ENCODE measurements around the gene TRMU.
A peak's percentile ranks its signal among the peaks of the same experiment; 100 is the strongest.

TRMU gene

GRCh38 chr22:46380581-46380980 is 45.1 kb downstream of the TRMU start:
- Histone ChIP-seq H3K27ac (ENCODE audit: low read depth, low read length) (no peak overlapping the region), H3K9me3 (ENCODE audit: control insufficient read depth, insufficient read depth, low read depth, low read length) (peaks cover 8% of the 10 kb centered on the region; the same call in 1 of the 2 replicates), H3K27me3 (ENCODE audit: control insufficient read depth, insufficient read depth, low read length) (no peaks in the 10 kb centered on the region), H3K36me3 (ENCODE audit: control insufficient read depth, insufficient read depth, low read length) (peaks cover 10% of the 10 kb centered on the region), H3K4me1 (ENCODE audit: control insufficient read depth, insufficient read depth, low read length) (peaks cover 36% of the 10 kb centered on the region), H3K9ac (ENCODE audit: low read length) (no peak overlapping the region), H3K4me3 (ENCODE audit: low read depth, low read length) (no peak overlapping the region)

- peaks cover 3% of the 10 kb centered on the region; the same call in 1 of the 2 replicates for H3K9me3 ChIP-seq (ENCODE audit: control insufficient read depth, insufficient read depth, low read depth, low read length)
- H3K4me3 ChIP-seq (ENCODE audit: low read depth, low read length) = no peak overlapping the region
- peaks cover 6% of the 10 kb centered on the region; the same call in 1 of the 2 replicates for H3K36me3 ChIP-seq (ENCODE audit: control insufficient read depth, insufficient read depth, low read length)
- H3K9ac ChIP-seq (ENCODE audit: low read length) = no peak overlapping the region
- H3K27ac ChIP-seq (ENCODE audit: low read depth, low read length) = no peak overlapping the region
- H3K4me1 ChIP-seq (ENCODE audit: control insufficient read depth, insufficient read depth, low read length) = peaks cover 36% of the 10 kb centered on the region
- H3K27me3 ChIP-seq (ENCODE audit: control insufficient read depth, insufficient read depth, low read length) = no peaks in the 10 kb centered on the region
Observed at GRCh38 chr22:46381142-46381541, 45.6 kb downstream of the TRMU start.

GRCh38 chr22:46381731-46382130 is 46.2 kb downstream of the TRMU start:
- 0 out of 2 replicates have a peak, but pooled peaks cover 2% of the 10 kb centered on the region for H3K9me3 ChIP-seq (ENCODE audit: control insufficient read depth, insufficient read depth, low read depth, low read length)
- no peak overlapping the region for H3K9ac ChIP-seq (ENCODE audit: low read length)
- no peaks in the 10 kb centered on the region for H3K27me3 ChIP-seq (ENCODE audit: control insufficient read depth, insufficient read depth, low read length)
- H3K4me1 ChIP-seq (ENCODE audit: control insufficient read depth, insufficient read depth, low read length) = peaks cover 36% of the 10 kb centered on the region
- H3K27ac ChIP-seq (ENCODE audit: low read depth, low read length) = no peak overlapping the region
- no peak overlapping the region for H3K4me3 ChIP-seq (ENCODE audit: low read depth, low read length)
- H3K36me3 ChIP-seq (ENCODE audit: control insufficient read depth, insufficient read depth, low read length) = peaks cover 9% of the 10 kb centered on the region; the same call in 1 of the 2 replicates

- H3K27me3 ChIP-seq (ENCODE audit: control insufficient read depth, insufficient read depth, low read length) = no peaks in the 10 kb centered on the region
- H3K9me3 ChIP-seq (ENCODE audit: control insufficient read depth, insufficient read depth, low read depth, low read length) = 0 out of 2 replicates have a peak, but pooled peaks cover 2% of the 10 kb centered on the region
- H3K4me3 ChIP-seq (ENCODE audit: low read depth, low read length) = no peak overlapping the region
- H3K9ac ChIP-seq (ENCODE audit: low read length) = no peak overlapping the region
- H3K27ac ChIP-seq (ENCODE audit: low read depth, low read length) = no peak overlapping the region
- peaks cover 29% of the 10 kb centered on the region for H3K4me1 ChIP-seq (ENCODE audit: control insufficient read depth, insufficient read depth, low read length)
- peaks cover 9% of the 10 kb centered on the region; the same call in 1 of the 2 replicates for H3K36me3 ChIP-seq (ENCODE audit: control insufficient read depth, insufficient read depth, low read length)
Observed at GRCh38 chr22:46382524-46382923, 47.0 kb downstream of the TRMU start.

GRCh38 chr22:46386312-46386711 is 50.8 kb downstream of the TRMU start:
- Histone ChIP-seq H3K9me3 (ENCODE audit: control insufficient read depth, insufficient read depth, low read depth, low read length) (0 out of 2 replicates have a peak, but pooled peaks cover 2% of the 10 kb centered on the region), H3K36me3 (ENCODE audit: control insufficient read depth, insufficient read depth, low read length) (peaks cover 9% of the 10 kb centered on the region), H3K27me3 (ENCODE audit: control insufficient read depth, insufficient read depth, low read length) (no peaks in the 10 kb centered on the region)

GRCh38 chr22:46387748-46388147 is 52.2 kb downstream of the TRMU start:
- Histone ChIP-seq H3K27me3 (ENCODE audit: control insufficient read depth, insufficient read depth, low read length) (no peaks in the 10 kb centered on the region), H3K36me3 (ENCODE audit: control insufficient read depth, insufficient read depth, low read length) (peaks cover 6% of the 10 kb centered on the region)

More at GRCh38 chr22:46386312-46386711, 50.8 kb downstream of the TRMU start:
- Histone ChIP-seq H3K4me3 (ENCODE audit: low read depth, low read length) (no peak overlapping the region), H3K9ac (ENCODE audit: low read length) (no peak overlapping the region), H3K27ac (ENCODE audit: low read depth, low read length) (no peak overlapping the region), H3K4me1 (ENCODE audit: control insufficient read depth, insufficient read depth, low read length) (peaks cover 6% of the 10 kb centered on the region; the same call in 1 of the 2 replicates)

GRCh38 chr22:46388647-46389046 is 53.1 kb downstream of the TRMU start:
- Histone ChIP-seq H3K4me1 (ENCODE audit: control insufficient read depth, insufficient read depth, low read length) (peaks cover 4% of the 10 kb centered on the region; the same call in 1 of the 2 replicates), H3K27ac (ENCODE audit: low read depth, low read length) (no peak overlapping the region), H3K9ac (ENCODE audit: low read length) (no peak overlapping the region), H3K36me3 (ENCODE audit: control insufficient read depth, insufficient read depth, low read length) (peaks cover 3% of the 10 kb centered on the region), H3K27me3 (ENCODE audit: control insufficient read depth, insufficient read depth, low read length) (no peaks in the 10 kb centered on the region), H3K4me3 (ENCODE audit: low read depth, low read length) (no peak overlapping the region), H3K9me3 (ENCODE audit: control insufficient read depth, insufficient read depth, low read depth, low read length) (no peaks in the 10 kb centered on the region)

More at GRCh38 chr22:46387748-46388147, 52.2 kb downstream of the TRMU start:
- no peak overlapping the region for H3K9ac ChIP-seq (ENCODE audit: low read length)
- peaks cover 4% of the 10 kb centered on the region; the same call in 1 of the 2 replicates for H3K4me1 ChIP-seq (ENCODE audit: control insufficient read depth, insufficient read depth, low read length)
- no peak overlapping the region for H3K4me3 ChIP-seq (ENCODE audit: low read depth, low read length)
- H3K27ac ChIP-seq (ENCODE audit: low read depth, low read length) = no peak overlapping the region
- H3K9me3 ChIP-seq (ENCODE audit: control insufficient read depth, insufficient read depth, low read depth, low read length) = no peaks in the 10 kb centered on the region

- Histone ChIP-seq H3K27me3 (ENCODE audit: control insufficient read depth, insufficient read depth, low read length) (no peaks in the 10 kb centered on the region), H3K36me3 (ENCODE audit: control insufficient read depth, insufficient read depth, low read length) (peaks cover 3% of the 10 kb centered on the region), H3K4me3 (ENCODE audit: low read depth, low read length) (no peak overlapping the region), H3K27ac (ENCODE audit: low read depth, low read length) (no peak overlapping the region), H3K9me3 (ENCODE audit: control insufficient read depth, insufficient read depth, low read depth, low read length) (no peaks in the 10 kb centered on the region), H3K9ac (ENCODE audit: low read length) (no peak overlapping the region), H3K4me1 (ENCODE audit: control insufficient read depth, insufficient read depth, low read length) (peaks cover 4% of the 10 kb centered on the region; the same call in 1 of the 2 replicates)
Observed at GRCh38 chr22:46389081-46389480, 53.6 kb downstream of the TRMU start.

GRCh38 chr22:46390105-46390651 is 54.7 kb downstream of the TRMU start:
- Histone ChIP-seq H3K9ac (ENCODE audit: low read length) (no peak overlapping the region), H3K27me3 (ENCODE audit: control insufficient read depth, insufficient read depth, low read length) (no peaks in the 10 kb centered on the region), H3K36me3 (ENCODE audit: control insufficient read depth, insufficient read depth, low read length) (peaks cover 3% of the 10 kb centered on the region; the same call in 1 of the 2 replicates), H3K4me1 (ENCODE audit: control insufficient read depth, insufficient read depth, low read length) (peaks cover 4% of the 10 kb centered on the region; the same call in 1 of the 2 replicates), H3K9me3 (ENCODE audit: control insufficient read depth, insufficient read depth, low read depth, low read length) (no peaks in the 10 kb centered on the region), H3K27ac (ENCODE audit: low read depth, low read length) (no peak overlapping the region), H3K4me3 (ENCODE audit: low read depth, low read length) (no peak overlapping the region)

- no peaks in the 10 kb centered on the region for H3K9me3 ChIP-seq (ENCODE audit: control insufficient read depth, insufficient read depth, low read depth, low read length)
Observed at GRCh38 chr22:46390652-46391301, 55.3 kb downstream of the TRMU start.

GRCh38 chr22:46391486-46392136 is 56.1 kb downstream of the TRMU start:
- Histone ChIP-seq H3K27me3 (ENCODE audit: control insufficient read depth, insufficient read depth, low read length) (no peaks in the 10 kb centered on the region), H3K9me3 (ENCODE audit: control insufficient read depth, insufficient read depth, low read depth, low read length) (no peaks in the 10 kb centered on the region), H3K4me1 (ENCODE audit: control insufficient read depth, insufficient read depth, low read length) (peaks cover 4% of the 10 kb centered on the region; the same call in 1 of the 2 replicates), H3K4me3 (ENCODE audit: low read depth, low read length) (no peak overlapping the region), H3K36me3 (ENCODE audit: control insufficient read depth, insufficient read depth, low read length) (no peaks in the 10 kb centered on the region; the same call in 1 of the 2 replicates), H3K27ac (ENCODE audit: low read depth, low read length) (no peak overlapping the region), H3K9ac (ENCODE audit: low read length) (no peak overlapping the region)

More at GRCh38 chr22:46390652-46391301, 55.3 kb downstream of the TRMU start:
- peaks cover 4% of the 10 kb centered on the region; the same call in 1 of the 2 replicates for H3K4me1 ChIP-seq (ENCODE audit: control insufficient read depth, insufficient read depth, low read length)
- peak overlapping the region; percentile 29 for H3K9ac ChIP-seq (ENCODE audit: low read length)
- peaks cover 3% of the 10 kb centered on the region; the same call in 1 of the 2 replicates for H3K36me3 ChIP-seq (ENCODE audit: control insufficient read depth, insufficient read depth, low read length)
- no peak overlapping the region for H3K4me3 ChIP-seq (ENCODE audit: low read depth, low read length)
- no peak overlapping the region for H3K27ac ChIP-seq (ENCODE audit: low read depth, low read length)
- no peaks in the 10 kb centered on the region for H3K27me3 ChIP-seq (ENCODE audit: control insufficient read depth, insufficient read depth, low read length)

All from HUES6 (cell line).